CD4-positive, alpha-beta T cell treated with Interleukin-15 for 1 hour (primary cell): ENCODE measurements around the gene CANT1.
"Not testable (repeated sequence)": the region's sequence is repeated elsewhere in the genome, so short reads cannot be mapped to it uniquely, and the experiment has no call there.

ENCODE experiments used
- DNase-seq: peaks from one replicate; pipeline ENCODE4 v3.0.0-alpha.2; 2020

The CANT1 gene

DNA sequence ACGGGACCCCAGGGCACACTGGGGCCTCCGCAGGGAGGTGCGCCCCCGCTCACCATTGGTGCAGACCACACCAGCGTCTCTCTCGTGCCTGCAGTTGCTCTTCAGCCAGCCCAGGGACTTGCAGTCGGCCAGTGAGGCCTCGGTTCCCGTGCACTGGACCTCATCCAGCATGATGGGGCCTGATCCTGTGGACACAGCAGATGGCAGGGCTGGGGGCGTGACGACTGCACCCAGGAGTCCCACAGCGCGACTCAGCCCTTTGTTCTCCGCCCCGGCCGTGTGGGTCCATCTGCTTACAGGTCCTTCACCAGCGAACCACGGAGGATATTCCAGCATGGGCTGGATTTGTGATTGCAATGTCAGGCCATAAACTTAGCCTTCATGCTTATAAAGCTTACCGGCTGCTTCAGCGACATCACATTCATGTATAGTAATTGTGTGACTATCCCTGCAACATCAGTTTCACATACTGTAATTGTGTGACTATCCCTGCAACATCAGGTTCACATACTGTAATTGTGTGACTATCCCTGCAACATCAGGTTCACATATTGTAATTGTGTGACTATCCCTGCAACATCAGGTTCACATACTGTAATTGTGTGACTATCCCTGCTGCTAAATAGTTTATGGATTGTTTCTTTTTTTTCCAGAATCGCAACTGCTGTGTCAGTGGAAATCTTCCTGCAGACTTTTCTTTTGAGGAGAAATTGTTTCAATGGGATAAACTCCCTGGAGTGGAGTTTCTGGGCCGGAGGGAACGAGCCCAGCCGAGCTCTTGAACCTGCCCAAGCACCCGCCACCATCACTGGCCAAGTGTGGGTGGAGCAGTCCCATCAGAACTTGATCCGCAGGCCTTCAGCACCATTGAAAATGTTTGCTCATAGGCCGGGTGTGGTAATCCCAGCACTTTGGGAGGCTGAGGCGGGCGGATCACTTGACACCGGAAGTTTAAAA, 34.7 kb downstream of the CANT1 start:
- no peak for DNase-seq

DNA sequence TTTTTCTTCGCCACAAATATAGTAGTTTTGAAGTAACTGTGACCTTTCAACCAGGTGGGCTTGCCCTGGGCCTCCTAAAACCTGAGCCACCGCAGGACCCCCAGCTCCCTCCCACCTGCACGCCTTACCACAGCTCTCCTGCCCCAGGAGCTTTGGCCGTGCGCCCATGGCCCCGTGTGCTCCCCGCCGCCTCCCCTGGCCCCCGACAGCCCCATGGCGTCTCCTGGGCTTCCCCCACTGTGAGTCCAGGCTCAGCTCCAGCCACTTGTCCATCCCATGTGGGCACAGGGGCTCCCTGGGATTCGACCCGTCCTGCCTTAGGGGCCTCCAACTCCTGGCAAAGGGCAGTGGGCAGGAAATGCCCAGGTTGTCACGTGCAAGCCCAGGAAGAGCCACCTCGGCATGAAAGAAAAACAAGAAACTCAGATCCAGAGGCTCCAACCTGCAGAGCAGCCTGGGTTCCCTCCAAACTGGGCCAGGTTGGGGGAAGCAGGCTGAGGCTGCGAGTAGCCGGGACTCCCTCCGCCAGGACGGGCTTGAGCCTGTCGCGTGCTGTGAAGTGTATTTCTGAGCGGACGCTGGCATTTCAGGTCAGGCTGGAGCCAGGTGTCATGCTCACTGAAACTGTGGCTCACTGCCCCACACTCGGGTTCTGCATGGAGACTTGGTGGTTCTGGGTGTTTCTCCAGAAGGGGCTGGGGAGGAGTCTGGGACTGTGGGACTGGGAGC, 35.6 kb downstream of the CANT1 start:
- no peak for DNase-seq

DNA sequence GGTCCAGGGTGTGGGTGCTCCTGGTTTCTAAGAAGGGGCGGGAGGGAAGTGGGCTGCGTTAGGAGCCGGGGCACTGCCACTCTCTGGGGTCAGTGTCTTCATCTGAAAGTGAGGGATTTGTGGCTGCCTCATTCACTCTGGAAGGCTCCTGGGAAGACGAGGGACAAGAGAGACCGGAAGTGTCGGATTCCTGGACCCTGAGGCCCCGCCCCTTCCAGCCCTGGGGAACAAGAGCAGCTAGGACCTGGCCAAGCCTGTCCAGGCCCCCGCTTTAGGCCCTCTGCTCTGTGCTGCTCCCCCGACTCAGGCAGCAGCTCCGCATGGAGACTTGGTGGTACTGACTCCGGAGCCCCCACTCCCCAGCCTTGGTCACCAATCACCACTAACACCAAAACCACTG, 36.4 kb downstream of the CANT1 start:
- no peak for DNase-seq

DNA sequence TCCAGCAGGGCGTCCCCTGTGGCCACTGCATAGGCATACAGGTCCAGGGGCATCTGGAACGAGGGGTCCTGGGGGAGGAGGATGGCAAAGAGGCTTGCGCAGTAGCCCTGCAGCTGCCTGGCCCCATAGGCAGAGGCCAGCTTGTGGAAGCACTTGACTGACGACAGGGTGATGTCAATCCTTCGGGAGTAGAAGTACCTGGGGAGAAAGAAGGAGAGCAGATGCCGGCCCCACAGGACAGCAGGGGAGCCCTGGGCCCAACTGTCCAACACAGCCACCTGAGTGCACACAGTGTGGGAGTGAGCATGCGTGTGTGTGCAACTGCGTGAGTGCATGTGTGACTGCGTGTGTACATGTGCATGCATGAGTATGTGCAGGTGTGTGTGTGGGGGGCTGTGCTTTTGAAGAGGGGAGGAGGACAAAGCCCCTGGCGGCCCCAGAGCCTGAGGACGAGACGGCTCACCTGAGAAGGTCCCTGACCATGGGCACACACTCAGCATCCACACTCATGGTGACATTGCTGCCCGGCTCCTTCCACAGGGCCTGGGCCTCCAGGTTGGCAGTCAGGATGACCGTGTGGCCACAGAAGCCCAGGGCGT, 37.0 kb downstream of the CANT1 start:
- DNase-seq, result no peak

DNA sequence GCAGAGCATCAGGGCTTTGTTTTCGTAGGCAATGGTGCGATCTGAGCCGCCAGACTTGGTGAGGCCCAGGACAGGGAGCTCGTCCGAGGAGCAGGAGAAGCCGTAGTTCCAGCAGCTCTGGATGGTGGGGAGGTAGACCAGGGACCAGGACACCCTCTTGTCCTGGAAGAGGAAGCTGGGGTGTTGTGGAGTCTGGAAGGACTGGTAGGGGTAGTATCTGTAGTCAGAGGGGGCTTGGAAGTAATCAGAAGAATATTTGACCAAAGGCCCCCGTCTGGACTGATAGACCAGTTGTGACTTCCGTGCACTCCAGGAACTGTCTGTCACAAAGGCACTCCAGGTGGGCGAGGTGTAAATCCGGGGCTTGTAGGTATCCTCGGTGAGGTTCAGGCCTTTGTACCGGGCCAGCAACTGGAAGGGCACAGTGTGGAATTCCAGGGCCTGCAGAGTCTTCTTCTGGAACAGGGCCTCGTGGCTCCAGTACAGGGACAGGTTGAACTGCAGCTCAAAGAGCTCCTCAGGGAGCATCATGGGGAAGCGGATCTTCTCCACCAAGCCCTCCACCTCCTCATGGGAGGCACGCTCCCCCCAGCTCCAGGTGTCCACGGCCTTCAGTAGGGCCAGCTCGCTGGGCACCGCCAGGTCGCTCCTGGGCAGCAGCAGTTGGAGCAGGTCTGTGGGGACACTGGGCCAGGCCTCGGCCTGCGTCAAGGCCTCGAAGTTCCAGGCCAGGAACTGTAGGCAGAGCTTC, 37.6 kb downstream of the CANT1 start:
- DNase-seq, result no peak

DNA sequence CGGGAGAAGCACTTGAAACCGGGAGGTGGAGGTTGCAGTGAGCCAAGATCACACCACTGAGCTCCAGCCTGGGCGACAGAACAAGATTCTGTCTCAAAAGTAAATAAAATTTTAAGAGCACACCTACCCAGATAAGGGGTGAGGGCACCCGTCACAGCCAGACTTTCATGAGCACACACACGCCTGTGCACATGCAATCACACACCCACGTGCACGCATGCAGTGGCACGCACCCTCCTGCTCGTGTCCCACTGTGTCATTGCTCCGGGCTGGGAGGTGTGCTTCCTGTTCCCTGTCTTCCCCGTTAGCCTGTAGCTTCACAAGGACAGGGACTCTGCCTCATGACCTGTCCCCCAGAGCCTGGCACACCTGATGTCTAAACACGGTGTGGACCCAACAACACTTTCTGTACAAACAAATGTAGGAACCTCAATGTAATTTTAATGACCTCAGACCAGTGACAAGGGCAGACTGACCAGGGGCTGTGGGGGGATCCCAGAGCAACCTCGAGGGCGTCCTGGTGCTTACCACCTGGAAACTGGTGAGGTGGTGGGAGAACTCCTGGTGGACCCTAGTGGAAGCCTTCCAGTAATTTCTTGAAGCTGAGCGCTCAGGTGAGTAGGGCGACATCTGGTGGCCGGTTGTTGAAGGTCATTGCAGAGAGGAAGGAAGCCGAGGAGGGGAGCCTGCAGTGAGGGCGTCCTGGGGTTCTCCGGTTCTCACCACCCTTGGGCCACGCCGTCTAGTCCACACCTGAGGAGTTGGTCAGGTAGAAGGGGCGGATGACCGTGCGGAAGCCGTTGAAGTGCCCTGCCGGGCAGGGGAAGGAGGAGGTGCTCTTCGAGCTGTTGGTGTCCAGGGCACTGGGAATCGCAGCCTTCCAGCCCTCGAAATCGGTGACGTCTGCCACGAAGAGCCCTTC, 38.5 kb downstream of the CANT1 start:
- peak; percentile 63 for DNase-seq

DNA sequence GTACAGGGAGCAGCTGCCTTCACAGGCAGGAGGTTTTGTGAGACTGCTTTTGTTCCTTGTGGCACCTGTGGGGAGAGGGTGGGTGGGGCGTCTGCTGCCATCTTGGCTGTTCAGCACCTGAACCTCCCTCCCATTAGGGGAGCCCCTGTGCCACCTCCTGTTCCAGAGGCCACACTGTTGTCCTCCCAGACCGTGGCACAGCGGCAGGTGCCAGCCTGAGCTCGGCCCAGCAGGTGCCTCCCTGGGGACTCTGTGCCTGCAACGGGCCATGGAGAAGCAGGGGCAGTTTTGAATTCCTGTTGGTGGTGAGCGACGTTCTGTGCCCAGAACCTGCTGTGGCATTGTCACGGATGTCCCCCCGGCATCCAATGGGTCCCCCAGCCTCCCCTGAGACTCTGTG, 39.7 kb downstream of the CANT1 start:
- DNase-seq, result no peak

DNA sequence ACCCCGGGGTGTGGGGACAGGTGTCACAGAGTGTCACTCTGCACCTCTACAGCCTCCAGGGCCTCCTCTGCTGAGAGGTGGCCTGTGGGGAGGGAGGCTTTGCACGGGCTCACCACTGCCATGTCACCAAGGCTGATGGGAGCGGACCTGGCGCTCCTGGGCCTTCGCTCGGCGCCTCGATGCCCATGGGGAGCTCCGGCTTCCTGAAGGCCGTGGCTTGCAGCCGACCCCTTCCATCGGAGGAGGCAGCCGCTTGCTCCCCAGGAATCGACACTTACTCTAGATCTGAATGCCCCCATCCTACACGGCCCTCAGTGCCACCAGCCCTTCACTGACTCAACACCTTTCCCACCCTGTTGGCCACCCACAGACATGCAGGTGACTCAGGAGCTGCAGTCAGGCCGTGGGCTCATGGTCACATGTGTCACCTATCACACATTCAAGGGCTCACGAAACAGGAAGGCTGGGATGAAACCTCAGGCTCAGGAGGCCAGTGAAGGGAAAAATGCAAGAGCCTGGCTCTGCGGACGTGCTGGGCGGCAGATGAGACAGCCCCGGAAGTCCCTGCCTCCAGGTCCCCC, 41.7 kb downstream of the CANT1 start:
- no peak for DNase-seq

DNA sequence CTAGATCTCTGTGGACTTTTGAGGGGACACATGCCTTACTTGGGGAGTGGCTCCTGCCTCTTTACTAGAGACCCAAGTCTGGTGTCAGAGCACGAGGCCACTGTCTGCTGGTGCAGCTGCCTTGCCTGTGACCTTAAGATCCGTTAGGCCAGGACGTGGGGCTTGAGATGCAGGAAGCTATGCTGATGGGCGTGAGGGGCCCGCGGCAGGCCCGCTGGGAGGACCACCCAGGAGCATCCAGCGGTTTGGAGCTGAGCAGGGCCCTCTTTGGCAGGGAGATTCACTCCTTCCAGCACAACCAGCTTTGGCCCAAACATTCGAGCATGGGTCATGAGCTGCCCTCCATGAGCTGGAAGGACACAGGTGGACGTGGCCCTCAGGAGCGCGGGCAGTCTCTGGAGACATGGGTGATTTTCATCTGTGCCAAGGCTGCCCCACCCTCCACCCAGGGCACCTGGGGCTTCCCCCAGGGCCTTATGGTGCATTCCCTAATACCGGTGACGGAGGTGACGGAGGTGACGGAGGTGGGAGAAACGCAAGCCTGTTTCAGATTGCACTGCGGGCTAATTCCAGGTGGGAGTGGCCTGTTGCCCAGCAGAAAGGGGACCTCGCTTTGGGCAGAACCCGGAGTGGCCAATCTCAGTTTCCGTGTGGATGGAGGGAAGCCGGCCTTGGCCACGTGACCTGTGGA, 42.5 kb downstream of the CANT1 start:
- no peak for DNase-seq

DNA sequence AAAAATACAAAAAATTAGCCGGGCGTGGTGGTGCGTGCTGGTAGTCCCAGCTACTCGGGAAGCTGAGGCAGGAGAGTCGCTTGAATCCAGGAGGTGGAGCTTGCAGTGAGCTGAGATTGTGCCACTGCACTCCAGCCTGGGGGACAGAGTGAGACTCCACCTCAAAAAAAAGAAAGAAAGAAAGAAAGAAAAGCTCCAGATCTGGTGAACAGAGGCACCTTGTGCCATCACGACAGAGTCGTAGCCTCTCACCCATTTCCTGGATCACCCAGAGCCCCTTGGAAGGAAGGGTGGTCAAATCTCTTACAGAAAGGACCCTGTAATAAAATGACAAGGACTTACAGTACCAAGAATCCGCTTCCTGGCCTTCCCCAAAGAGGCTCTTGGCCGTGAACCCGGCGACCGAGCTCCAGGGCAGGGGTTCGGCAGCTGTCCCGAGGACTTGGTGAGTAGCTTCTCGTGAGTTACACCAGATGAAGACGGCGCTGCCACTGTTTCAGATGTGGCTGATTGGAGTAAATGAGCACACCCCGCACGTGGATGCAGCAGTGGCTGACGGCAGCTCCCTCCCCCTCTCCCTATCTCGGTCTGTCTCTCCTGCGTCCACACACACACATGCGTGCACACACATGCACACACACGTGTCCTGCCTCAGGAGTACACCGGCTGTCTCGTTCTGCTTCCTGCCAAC, 43.3 kb downstream of the CANT1 start:
- no peak for DNase-seq

DNA sequence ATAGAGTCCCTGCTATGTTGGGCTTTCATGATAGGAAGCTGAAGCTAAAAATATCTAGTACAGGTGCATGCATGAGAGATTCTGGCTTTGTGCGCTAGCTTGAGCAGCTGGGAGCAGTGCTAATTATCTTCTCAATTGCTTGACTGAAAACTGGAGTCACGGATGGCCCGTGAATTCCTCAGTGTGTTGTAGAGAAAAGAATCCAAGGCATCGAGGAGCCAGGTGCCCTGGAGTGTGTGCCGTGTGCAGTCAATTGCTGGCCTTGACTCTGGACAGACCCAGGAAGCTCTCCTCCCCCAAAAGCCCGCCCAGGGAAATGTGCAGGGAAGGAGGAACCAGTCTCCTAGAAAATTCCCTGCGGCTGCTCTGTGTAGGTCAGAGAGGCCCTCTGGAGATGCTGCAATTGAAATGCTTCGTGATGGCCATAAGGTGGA, 44.1 kb downstream of the CANT1 start:
- DNase-seq, result no peak

DNA sequence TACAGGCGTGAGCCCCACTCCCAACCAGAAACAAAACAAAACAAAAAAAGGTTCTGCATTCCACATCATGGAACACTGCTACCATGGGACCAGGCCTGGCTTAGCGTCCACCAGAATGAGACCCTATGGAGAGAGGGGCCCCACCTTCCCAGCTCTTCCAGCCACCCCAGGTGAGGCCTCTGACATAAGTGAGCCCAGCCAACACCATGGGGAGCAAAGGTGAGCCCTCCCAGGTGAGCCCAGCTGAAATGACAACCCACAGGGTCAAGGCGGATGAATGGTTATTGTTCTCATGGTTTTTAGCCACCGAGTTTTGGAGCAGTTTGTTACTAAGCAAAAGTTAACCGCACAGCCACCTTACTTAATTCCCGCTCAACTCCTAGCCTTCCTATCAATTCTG, 46.2 kb downstream of the CANT1 start:
- DNase-seq, result no peak

DNA sequence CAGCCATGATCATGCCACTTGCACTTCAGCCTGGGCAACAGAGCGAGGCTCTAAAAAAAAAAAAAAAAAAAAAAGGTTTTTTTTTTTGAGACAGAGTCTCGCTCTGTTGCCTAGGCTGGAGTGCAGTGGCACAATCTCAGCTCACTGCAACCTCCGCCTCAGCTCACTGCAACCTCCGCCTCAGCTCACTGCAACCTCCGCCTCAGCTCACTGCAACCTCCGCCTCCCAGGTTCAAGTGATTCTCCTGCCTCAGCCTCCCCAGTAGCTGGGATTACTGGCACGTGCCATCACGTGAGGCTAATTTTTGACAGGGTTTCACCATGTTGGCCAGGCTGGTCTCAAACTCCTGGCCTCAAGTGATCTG, 46.6 kb downstream of the CANT1 start:
- DNase-seq, result not testable (repeated sequence)

DNA sequence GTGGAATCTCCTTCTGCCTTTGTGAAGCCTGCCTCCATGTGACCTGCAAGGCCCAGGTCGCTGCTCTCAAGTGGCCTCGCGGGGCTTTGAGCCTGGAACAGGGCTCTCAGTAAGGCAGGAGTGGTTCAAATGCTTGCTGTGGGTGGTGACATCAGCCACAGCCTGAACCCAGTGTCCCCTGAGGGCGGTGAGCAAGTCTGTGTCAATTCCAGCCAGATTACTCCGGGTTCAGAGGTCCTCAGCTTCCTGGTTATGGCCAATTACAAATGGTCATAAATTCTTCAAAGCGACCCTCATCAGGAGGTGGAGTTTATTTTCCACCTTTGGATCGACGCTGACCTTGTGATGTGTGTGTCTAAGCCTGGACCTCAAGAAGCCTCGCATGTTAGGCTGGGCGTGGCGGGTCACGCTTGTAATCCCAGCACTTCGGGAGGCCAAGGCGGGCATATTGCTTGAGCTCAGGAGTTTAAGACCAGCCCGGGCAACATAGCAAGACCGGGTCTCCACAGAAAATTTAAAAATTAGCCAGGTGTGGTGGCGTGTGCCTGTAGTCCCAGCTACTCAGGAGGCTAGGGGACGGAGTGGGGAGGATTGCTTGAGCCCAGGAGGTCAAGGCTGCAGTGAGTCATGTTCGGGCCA, 47.1 kb downstream of the CANT1 start:
- DNase-seq, result no peak

DNA sequence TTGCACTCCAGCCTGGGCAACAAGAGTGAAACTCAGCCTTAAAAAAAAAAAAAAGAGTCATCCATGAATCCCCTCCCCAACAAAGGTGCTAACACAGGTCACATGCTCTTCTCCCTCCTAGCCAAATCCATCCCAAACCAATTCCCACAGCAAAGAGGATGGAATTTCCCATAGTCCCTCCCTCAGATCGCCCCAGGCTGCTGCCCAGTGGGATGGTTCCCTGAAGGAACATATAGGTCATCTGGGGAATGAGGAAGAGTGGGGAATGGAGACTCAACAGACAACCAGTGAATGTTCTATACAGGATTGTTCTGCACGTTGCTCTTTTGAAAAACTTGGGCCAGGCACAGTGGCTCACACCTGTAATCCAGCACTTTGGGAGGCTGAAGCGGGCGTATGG, 48.0 kb downstream of the CANT1 start:
- no peak for DNase-seq

DNA sequence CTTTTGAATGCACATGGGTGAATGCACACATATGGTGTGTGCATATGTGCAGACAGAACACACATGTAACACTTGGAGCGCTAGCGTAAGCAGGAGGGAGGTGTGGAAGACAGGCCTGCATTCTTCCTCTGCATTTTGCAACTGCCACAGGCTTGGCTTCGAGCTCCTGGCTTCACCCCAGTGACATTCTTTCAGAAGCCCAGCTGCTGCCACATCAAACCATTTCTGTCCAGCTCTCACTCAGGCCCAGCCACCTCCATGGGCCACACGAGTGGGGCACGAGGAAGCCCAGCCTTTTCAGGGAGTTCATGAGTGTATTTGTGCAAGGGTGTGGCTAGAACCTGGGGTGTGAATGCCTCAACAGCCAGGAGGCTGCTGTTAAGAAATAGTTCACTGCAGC, 48.6 kb downstream of the CANT1 start:
- DNase-seq, result no peak

DNA sequence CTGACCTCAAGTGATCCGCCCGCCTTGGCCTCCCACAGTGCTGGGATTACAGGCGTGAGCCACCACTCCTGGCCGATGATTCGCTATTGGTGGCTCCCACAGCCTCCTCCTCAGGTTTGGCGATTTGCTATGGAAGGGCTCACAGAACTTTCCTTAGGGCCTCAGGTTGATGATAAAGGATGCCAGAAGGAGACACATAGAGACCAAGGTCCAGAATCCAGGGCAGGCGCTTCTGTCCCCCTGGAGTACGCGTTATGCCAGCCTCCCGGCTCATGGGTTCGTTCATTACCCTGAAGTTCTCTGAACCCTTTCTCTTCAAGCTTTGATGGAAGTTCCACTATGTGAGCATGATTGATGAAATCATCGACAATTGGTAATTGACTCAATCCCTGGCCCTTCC, 49.8 kb downstream of the CANT1 start:
- DNase-seq, result no peak

DNA sequence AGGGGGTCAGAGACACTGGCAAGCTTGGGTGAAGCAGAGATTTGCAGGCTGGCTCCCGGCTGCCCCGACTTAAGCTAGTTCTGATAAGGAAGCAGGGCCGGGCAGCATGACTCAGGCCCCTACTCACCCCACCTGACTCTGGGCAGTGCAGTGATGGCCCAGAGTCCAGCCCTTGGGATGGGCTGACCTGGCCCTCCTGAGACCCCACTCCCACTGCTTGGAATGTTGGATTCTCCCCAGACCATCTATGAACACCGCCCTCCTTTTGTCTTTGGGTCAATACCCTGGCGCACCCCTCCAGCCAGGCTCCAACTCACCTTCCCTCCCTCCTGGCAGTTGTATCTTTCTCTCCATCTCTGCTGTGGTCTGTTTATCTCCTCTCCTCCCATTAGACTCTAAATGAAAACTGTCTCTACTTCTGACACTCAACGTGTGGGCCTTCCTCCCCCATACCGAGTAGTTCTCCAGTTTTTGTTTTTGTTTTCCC, 50.9 kb downstream of the CANT1 start:
- DNase-seq, result no peak

DNA sequence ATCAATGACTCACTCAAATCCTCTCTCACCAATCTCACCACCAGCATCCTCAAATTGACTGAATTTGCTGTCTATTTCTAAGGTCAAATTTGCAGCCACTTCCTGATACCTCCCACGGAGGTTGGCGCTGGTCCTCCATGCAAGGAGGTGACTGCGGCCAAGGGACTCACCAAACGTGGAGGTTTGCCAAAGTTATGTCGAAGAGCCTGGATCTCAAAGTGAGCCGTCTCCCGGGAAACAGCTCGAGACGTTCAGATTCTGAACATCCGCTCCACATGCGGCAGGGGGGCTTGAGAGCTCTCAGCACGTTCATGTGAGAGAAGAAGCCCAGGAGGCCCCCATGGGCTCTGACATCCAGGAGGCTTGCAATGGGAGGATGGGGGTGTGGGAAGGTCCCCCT, 52.4 kb downstream of the CANT1 start:
- DNase-seq, result no peak

DNA sequence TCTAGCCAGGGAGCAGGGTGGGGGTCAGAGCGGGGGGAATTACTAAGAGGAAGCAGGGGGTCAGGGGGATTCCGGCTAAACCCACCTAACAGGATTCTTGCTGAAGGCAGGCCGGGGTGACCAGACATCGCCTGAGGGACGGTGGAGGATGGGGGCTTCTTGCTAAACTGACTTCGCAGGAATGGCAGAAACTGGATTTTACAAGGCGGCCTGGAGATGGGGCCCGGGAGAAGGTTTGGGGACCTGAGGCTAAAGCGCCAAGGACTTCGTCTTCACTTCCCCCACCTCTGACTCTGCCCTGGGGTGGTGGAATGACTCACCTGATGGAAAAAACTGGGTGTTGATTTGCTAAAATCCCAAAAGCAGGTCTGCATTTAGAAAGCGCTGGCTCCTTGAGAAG, 53.3 kb downstream of the CANT1 start:
- DNase-seq, result no peak
